ENCODE measurements around the gene DPP6. TPM values are rescaled to one million over a fixed set of nuclear protein-coding genes. Genes with fewer than 3 reads are reported as not detected.

DPP6 gene
- total and polyA plus RNA-seq, 2 experiments from 2014 or later, result not detected

GRCh38 chr7:154918266-154918665 is 866.1 kb downstream of the DPP6 start:
- no peaks in the 10 kb centered on the region for H4K20me1 ChIP-seq (replicated peaks; ENCODE audit: insufficient read depth)
- Mint-ChIP-seq H3K4me1 (peaks cover 7% of the 10 kb centered on the region; the same call in 2 of the 3 replicates), H3K9me3 (peaks cover 4% of the 10 kb centered on the region), H3K36me3 (ENCODE audit: low read depth) (no peaks in the 10 kb centered on the region), H3K27me3 (ENCODE audit: insufficient read depth, low read depth, poor library complexity) (peaks cover 11% of the 10 kb centered on the region), H3K4me3 (no peak overlapping the region), H3K27ac (no peak overlapping the region)
- DNase-seq (ENCODE audit: low spot score), result no peak
- peaks cover 14% of the 10 kb centered on the region; the same call in 1 of the 2 replicates for H3K27me3 ChIP-seq (ENCODE audit: insufficient read depth)
- no peak for ATAC-seq
- H3K4me3 ChIP-seq, result no peak overlapping the region
- no peaks in the 10 kb centered on the region for H3K79me2 ChIP-seq (replicated peaks; ENCODE audit: insufficient read depth)
- H3K9me2 ChIP-seq (ENCODE audit: insufficient read depth), result no peaks in the 10 kb centered on the region; the same call in 1 of the 2 replicates
- TF ChIP-seq NANOG (IDR thresholded peaks at IDR 0.05; ENCODE audit: borderline replicate concordance), result no peak
- no peak for TF ChIP-seq EZH2phosphoT487 (IDR thresholded peaks at IDR 0.05; ENCODE audit: unreplicated experiment)
- TF ChIP-seq EZH2 (IDR thresholded peaks at IDR 0.05; ENCODE audit: low read depth, unreplicated experiment), result no peak
- no peak for TF ChIP-seq JUNB (IDR thresholded peaks at IDR 0.05; ENCODE audit: unreplicated experiment)
- TF ChIP-seq ZNF331 (CRISPR knock-in tag; IDR thresholded peaks at IDR 0.05; ENCODE audit: low read depth), result no peak
- no peak for TF ChIP-seq CTCF (conservative IDR thresholded peaks at IDR 0.05; ENCODE audit: low read depth in 2 of 2)
- no peak for TF ChIP-seq ZNF462 (CRISPR knock-in tag; IDR thresholded peaks at IDR 0.05)
- TF ChIP-seq POLR2AphosphoS5 (IDR thresholded peaks at IDR 0.05; ENCODE audit: low read depth), result no peak
- TF ChIP-seq CREB1 (CRISPR knock-in tag; IDR thresholded peaks at IDR 0.05; ENCODE audit: low read depth), result no peak
- no peak for TF ChIP-seq ZNF114 (CRISPR knock-in tag; IDR thresholded peaks at IDR 0.05)
- no peak for TF ChIP-seq STAT1 (IDR thresholded peaks at IDR 0.05; ENCODE audit: unreplicated experiment)
- TF ChIP-seq REST (IDR thresholded peaks at IDR 0.05; ENCODE audit: unreplicated experiment), result no peak
- TF ChIP-seq ETS1 (IDR thresholded peaks at IDR 0.05), result no peak
- peaks cover 2% of the 10 kb centered on the region; the same call in 1 of the 2 replicates for H3K4me1 ChIP-seq (ENCODE audit: insufficient read depth)
- H3K4me2 ChIP-seq, result no peak overlapping the region
- no peak overlapping the region for H2AFZ ChIP-seq
- H3K27ac ChIP-seq (ENCODE audit: low read depth), result no peak overlapping the region
- no peaks in the 10 kb centered on the region for H3F3A ChIP-seq (replicated peaks; ENCODE audit: low read depth)
- H3K36me3 ChIP-seq (ENCODE audit: insufficient read depth), result no peaks in the 10 kb centered on the region
